K562 (cell line): Measurements from ENCODE around the gene FAM217B. TPM values are rescaled to one million over a fixed set of nuclear protein-coding genes. Genes with fewer than 3 reads are reported as not detected.

Source experiments
- CBFA2T2 ChIP-seq: fragments of 450-650 bp; conservative IDR thresholded peaks from 2 replicates; pipeline ENCODE4 v1.6.1; 2017; ENCODE audit warnings: mild to moderate bottlenecking
- CHD2 ChIP-seq: IDR thresholded peaks from 2 replicates; pipeline ENCODE4 v1.6.1; 2011; ENCODE audit warnings: low read depth, low read length
- ETS2 ChIP-seq: IDR thresholded peaks from 2 replicates; pipeline ENCODE4 v1.6.1; 2016; ENCODE audit warnings: borderline replicate concordance, missing genetic modification characterization, mild to moderate bottlenecking, moderate library complexity, missing compliant biosample characterization; ENCODE audit not compliant: poor library complexity, severe bottlenecking
- FOXP1 ChIP-seq: sonication (generic); formaldehyde crosslinking; IDR thresholded peaks from 2 replicates; pipeline ENCODE4 v1.8.0; 2022; ENCODE audit warnings: mild to moderate bottlenecking, missing genetic modification reagents
- MAFG ChIP-seq: fragments of 450-650 bp; conservative IDR thresholded peaks from 2 replicates; pipeline ENCODE4 v1.6.1; 2016; ENCODE audit warnings: missing genetic modification characterization, missing compliant biosample characterization
- PRPF4 ChIP-seq: fragments of 200-400 bp; formaldehyde crosslinking; IDR thresholded peaks from one replicate; pipeline ENCODE4 v1.6.1; 2017; ENCODE audit warnings: low read length, low read depth, mild to moderate bottlenecking; ENCODE audit not compliant: insufficient read depth, poor library complexity, severe bottlenecking
- SIN3B ChIP-seq: fragments of 450-650 bp; IDR thresholded peaks from 2 replicates; pipeline ENCODE4 v1.6.1; 2017; ENCODE audit warnings: low read depth, mild to moderate bottlenecking, moderate library complexity
- SNRNP70 ChIP-seq: fragments of 200-400 bp; formaldehyde crosslinking; optimal IDR thresholded peaks from 2 replicates; pipeline ENCODE3; 2017; ENCODE audit warnings: low read depth, low read length
- TAF15 ChIP-seq: fragments of 200-400 bp; formaldehyde crosslinking; IDR thresholded peaks from 2 replicates; pipeline ENCODE4 v1.6.1; 2017; ENCODE audit warnings: mild to moderate bottlenecking, low read depth, low read length, moderate library complexity
- ZBTB8A ChIP-seq: fragments of 450-650 bp; IDR thresholded peaks from 2 replicates; pipeline ENCODE4 v1.6.1; 2018; ENCODE audit warnings: mild to moderate bottlenecking, moderate library complexity; ENCODE audit not compliant: partially characterized antibody
- ZEB2 ChIP-seq: fragments of 450-650 bp; IDR thresholded peaks from 2 replicates; pipeline ENCODE4 v1.6.1; 2016
- ZNF232 ChIP-seq: sonication (generic); formaldehyde crosslinking; IDR thresholded peaks from 2 replicates; pipeline ENCODE4 v1.8.0; 2022; ENCODE audit warnings: mild to moderate bottlenecking, missing genetic modification reagents
- ZNF274 ChIP-seq: IDR thresholded peaks from 2 replicates; pipeline ENCODE4 v1.6.1; 2011; ENCODE audit warnings: low read depth, mild to moderate bottlenecking, low read length, moderate library complexity, borderline replicate concordance
- polyA plus RNA-seq, 8 experiments: library from polyadenylated mRNA; depleted of rRNA in 4 of 8; stranded (reverse) in 5 of 8; unstranded in 3 of 8; fragments of >200 nt; fragmentation: Nextera tagmentation in 2 of 8; fragmentation: Illumina TruSeq in 1 of 8; extraction: Ambion mirVana in 2 of 8; extraction: Trizol in 1 of 8; gene quantifications; 2 replicates each; pipeline versions ENCODE4 v1.2.1 to v1.2.3, GENCODE V29; 2011 to 2014; ENCODE audit warnings: inconsistent platforms in 1 of 8, missing spikeins in 1 of 8
- total RNA-seq, 7 experiments: library from RNA; depleted of rRNA in 6 of 7; stranded (reverse); fragments of >200 nt in 6 of 7; fragmentation: Illumina TruSeq in 2 of 7; extraction: Trizol in 2 of 7; gene quantifications; 2 replicates each; pipeline versions ENCODE4 v1.2.1 to v1.2.3, GENCODE V29; 2011 to 2021; ENCODE audit warnings: low replicate concordance in 1 of 7
- TF ChIP-seq, protein P1 (sequence below), 2 experiments: fragments of 250-450 bp in 1 of 2; fragments of 450-650 bp in 1 of 2; sonication (Bioruptor Pico) in 1 of 2; IDR thresholded peaks; 2 replicates each; pipeline versions ENCODE4 v1.6.1 to v1.8.0; 2016 to 2021; ENCODE audit warnings: mild to moderate bottlenecking in 2 of 2, moderate library complexity in 2 of 2, missing compliant biosample characterization in 1 of 2, missing genetic modification characterization in 1 of 2
- TF ChIP-seq, protein P2 (sequence below): IDR thresholded peaks from 2 replicates; pipeline ENCODE4 v1.6.1; 2014; ENCODE audit warnings: antibody characterized with exemption
- TF ChIP-seq, protein P3 (sequence below): sonication (generic); formaldehyde crosslinking; IDR thresholded peaks from 2 replicates; pipeline ENCODE4 v1.8.0; 2022; ENCODE audit warnings: mild to moderate bottlenecking, missing genetic modification reagents
- TF ChIP-seq, protein P4 (sequence below): sonication (generic); formaldehyde crosslinking; IDR thresholded peaks from 2 replicates; pipeline ENCODE4 v1.8.0; 2022; ENCODE audit warnings: mild to moderate bottlenecking, missing genetic modification reagents
- TF ChIP-seq, protein P5 (sequence below), 2 experiments: fragments of 450-650 bp; IDR thresholded peaks; 2 replicates each; pipeline ENCODE4 v1.6.1; 2016

The FAM217B gene
- total and polyA plus RNA-seq, 9 of the 15 experiments (the other 6 are each of a cell fraction or from before 2014, with no cell fraction given), result 4.8 to 11.4 (median 6.9) TPM

DNA sequence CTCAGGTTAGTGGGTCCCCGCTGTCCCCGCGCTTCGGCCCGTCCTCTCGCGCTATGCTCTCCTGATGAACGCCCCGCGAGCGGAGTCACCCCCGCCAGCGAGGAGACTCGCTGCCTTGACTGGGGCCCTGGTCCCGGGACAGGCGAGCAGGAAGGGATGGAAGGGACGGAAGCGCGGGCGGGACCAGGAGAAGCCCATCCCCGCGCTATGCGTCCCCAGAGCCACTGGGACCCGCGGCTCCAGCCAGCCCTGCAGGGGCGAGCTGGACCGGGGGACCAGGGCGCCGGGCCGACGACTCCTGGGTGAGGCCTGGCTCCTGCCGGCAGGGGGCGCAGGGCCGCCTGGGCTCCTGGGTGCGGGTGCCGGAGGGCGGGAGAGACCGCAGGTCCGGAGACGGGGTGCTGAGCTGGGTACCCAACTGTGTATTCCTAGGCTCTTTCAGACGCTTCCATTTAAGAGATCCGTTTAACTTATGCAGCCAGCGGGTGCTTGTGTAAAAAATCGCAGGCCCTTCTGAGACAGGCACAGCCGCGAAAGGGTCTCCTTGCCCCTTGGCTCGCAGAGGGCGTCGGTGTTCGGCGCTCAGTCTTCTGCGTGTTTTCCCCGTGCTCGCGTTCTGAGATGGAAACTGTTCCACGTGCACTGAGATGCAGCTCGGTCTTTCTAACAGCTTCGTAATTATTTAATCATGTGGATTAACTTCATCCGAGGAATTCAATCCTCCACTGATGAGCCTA is 6.2 kb upstream of the FAM217B start (continued):
- TF ChIP-seq, protein P1, sequence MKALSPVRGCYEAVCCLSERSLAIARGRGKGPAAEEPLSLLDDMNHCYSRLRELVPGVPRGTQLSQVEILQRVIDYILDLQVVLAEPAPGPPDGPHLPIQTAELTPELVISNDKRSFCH (CRISPR knock-in tag; IDR thresholded peaks at IDR 0.05), result no peak
- TF ChIP-seq, protein P1 (tag; IDR thresholded peaks at IDR 0.05), result no peak
- TF ChIP-seq, protein P2, sequence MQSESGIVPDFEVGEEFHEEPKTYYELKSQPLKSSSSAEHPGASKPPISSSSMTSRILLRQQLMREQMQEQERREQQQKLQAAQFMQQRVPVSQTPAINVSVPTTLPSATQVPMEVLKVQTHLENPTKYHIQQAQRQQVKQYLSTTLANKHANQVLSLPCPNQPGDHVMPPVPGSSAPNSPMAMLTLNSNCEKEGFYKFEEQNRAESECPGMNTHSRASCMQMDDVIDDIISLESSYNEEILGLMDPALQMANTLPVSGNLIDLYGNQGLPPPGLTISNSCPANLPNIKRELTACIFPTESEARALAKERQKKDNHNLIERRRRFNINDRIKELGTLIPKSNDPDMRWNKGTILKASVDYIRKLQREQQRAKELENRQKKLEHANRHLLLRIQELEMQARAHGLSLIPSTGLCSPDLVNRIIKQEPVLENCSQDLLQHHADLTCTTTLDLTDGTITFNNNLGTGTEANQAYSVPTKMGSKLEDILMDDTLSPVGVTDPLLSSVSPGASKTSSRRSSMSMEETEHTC, result 0 out of 2 replicates have a peak, but pooled peaks have one; percentile 13
- TF ChIP-seq SNRNP70, result no peak
- no peak for TF ChIP-seq TAF15
- TF ChIP-seq FOXP1, result no peak
- no peak for TF ChIP-seq ZNF232 (CRISPR knock-in tag)
- TF ChIP-seq, protein P3, sequence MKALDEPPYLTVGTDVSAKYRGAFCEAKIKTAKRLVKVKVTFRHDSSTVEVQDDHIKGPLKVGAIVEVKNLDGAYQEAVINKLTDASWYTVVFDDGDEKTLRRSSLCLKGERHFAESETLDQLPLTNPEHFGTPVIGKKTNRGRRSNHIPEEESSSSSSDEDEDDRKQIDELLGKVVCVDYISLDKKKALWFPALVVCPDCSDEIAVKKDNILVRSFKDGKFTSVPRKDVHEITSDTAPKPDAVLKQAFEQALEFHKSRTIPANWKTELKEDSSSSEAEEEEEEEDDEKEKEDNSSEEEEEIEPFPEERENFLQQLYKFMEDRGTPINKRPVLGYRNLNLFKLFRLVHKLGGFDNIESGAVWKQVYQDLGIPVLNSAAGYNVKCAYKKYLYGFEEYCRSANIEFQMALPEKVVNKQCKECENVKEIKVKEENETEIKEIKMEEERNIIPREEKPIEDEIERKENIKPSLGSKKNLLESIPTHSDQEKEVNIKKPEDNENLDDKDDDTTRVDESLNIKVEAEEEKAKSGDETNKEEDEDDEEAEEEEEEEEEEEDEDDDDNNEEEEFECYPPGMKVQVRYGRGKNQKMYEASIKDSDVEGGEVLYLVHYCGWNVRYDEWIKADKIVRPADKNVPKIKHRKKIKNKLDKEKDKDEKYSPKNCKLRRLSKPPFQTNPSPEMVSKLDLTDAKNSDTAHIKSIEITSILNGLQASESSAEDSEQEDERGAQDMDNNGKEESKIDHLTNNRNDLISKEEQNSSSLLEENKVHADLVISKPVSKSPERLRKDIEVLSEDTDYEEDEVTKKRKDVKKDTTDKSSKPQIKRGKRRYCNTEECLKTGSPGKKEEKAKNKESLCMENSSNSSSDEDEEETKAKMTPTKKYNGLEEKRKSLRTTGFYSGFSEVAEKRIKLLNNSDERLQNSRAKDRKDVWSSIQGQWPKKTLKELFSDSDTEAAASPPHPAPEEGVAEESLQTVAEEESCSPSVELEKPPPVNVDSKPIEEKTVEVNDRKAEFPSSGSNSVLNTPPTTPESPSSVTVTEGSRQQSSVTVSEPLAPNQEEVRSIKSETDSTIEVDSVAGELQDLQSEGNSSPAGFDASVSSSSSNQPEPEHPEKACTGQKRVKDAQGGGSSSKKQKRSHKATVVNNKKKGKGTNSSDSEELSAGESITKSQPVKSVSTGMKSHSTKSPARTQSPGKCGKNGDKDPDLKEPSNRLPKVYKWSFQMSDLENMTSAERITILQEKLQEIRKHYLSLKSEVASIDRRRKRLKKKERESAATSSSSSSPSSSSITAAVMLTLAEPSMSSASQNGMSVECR (CRISPR knock-in tag), result no peak
- TF ChIP-seq CBFA2T2, result no peak
- TF ChIP-seq, protein P4, sequence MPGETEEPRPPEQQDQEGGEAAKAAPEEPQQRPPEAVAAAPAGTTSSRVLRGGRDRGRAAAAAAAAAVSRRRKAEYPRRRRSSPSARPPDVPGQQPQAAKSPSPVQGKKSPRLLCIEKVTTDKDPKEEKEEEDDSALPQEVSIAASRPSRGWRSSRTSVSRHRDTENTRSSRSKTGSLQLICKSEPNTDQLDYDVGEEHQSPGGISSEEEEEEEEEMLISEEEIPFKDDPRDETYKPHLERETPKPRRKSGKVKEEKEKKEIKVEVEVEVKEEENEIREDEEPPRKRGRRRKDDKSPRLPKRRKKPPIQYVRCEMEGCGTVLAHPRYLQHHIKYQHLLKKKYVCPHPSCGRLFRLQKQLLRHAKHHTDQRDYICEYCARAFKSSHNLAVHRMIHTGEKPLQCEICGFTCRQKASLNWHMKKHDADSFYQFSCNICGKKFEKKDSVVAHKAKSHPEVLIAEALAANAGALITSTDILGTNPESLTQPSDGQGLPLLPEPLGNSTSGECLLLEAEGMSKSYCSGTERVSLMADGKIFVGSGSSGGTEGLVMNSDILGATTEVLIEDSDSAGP (CRISPR knock-in tag), result no peak
- TF ChIP-seq, protein P5, sequence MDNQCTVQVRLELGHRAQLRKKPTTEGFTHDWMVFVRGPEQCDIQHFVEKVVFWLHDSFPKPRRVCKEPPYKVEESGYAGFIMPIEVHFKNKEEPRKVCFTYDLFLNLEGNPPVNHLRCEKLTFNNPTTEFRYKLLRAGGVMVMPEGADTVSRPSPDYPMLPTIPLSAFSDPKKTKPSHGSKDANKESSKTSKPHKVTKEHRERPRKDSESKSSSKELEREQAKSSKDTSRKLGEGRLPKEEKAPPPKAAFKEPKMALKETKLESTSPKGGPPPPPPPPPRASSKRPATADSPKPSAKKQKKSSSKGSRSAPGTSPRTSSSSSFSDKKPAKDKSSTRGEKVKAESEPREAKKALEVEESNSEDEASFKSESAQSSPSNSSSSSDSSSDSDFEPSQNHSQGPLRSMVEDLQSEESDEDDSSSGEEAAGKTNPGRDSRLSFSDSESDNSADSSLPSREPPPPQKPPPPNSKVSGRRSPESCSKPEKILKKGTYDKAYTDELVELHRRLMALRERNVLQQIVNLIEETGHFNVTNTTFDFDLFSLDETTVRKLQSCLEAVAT (IDR thresholded peaks at IDR 0.05), result no peak
- no peak for TF ChIP-seq ETS2 (tag)
- TF ChIP-seq SIN3B, result 0 out of 2 replicates have a peak, but pooled peaks have one; percentile 4
- no peak for TF ChIP-seq MAFG (tag)
- no peak for TF ChIP-seq PRPF4
- TF ChIP-seq ZNF274, result no peak
- TF ChIP-seq CHD2, result peak; percentile 21; the same call in 1 of the 2 replicates
- TF ChIP-seq ZEB2, result peak; percentile 30; the same call in 1 of the 2 replicates
- TF ChIP-seq ZBTB8A, result no peak
